SJCRH30 (cell line): Measurements from ENCODE around the gene ZSWIM9. TPM values are rescaled to one million over a fixed set of nuclear protein-coding genes. Genes with fewer than 3 reads are reported as not detected.

Experiments used
- DNase-seq, 2 experiments: peaks; one replicate each; pipeline ENCODE4 v3.0.0-alpha.2; 2015 to 2020
- H3K27ac ChIP-seq: fragments of 250-450 bp; sonication (Bioruptor Pico); 2 replicates; pipeline ENCODE4 v1.5.1; 2020; ENCODE audit warnings: mild to moderate bottlenecking, moderate library complexity
- H3K27me3 ChIP-seq: fragments of 250-450 bp; sonication (Bioruptor Pico); 2 replicates; pipeline ENCODE4 v1.5.1; 2020; ENCODE audit warnings: mild to moderate bottlenecking, moderate library complexity
- H3K36me3 ChIP-seq: fragments of 250-450 bp; sonication (Bioruptor Pico); 2 replicates; pipeline ENCODE4 v1.5.1; 2020; ENCODE audit warnings: mild to moderate bottlenecking, moderate library complexity
- H3K4me1 ChIP-seq: fragments of 250-450 bp; sonication (Bioruptor Pico); 2 replicates; pipeline ENCODE4 v1.5.1; 2020; ENCODE audit warnings: mild to moderate bottlenecking, moderate library complexity
- H3K4me3 ChIP-seq: fragments of 250-450 bp; sonication (Bioruptor Pico); 2 replicates; pipeline ENCODE4 v1.5.1; 2020; ENCODE audit warnings: mild to moderate bottlenecking, moderate library complexity
- H3K9me3 ChIP-seq: fragments of 250-450 bp; sonication (Bioruptor Pico); replicated peaks from 2 replicates; pipeline ENCODE4 v1.5.1; 2020; ENCODE audit warnings: mild to moderate bottlenecking, moderate library complexity
- total RNA-seq: library from RNA; depleted of rRNA; stranded (reverse); fragments of >200 nt; shearing (Covaris generic); gene quantifications from 2 replicates; pipeline ENCODE4 v1.2.3, GENCODE V29; 2014

ZSWIM9 gene
- total RNA-seq, 1 experiment from 2014 or later, result 1.1 TPM

- H3K36me3 ChIP-seq, result no peaks in the 10 kb centered on the region; the same call in 1 of the 2 replicates
- peak; percentile 81 to 82 for DNase-seq
- H3K4me1 ChIP-seq, result no peaks in the 10 kb centered on the region
- no peak overlapping the region; the same call in 1 of the 2 replicates for H3K4me3 ChIP-seq
- no peak overlapping the region for H3K27ac ChIP-seq
- no peaks in the 10 kb centered on the region for H3K27me3 ChIP-seq
- no peaks in the 10 kb centered on the region for H3K9me3 ChIP-seq
Observed at GRCh38 chr19:48190288-48190884, 19.9 kb downstream of the ZSWIM9 start.

DNA sequence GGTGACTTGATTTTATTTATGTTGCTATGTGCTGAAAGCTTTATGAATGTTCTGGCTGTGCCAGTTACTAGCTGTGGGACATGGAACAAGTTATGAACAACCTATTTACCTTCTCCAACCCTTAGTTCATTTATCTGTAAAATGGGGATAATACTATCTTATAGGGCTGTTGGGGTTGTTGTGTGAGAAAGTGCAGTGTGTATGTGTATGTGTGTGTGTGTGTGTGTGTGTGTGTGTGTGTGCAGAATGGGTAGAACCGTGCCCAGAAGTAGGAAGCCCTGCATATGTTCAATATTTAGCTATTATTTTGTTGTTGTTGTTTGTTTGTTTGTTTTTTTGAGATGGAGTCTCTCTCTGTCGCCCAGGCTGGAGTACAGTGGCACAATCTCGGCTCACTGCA is 20.4 kb downstream of the ZSWIM9 start:
- Histone ChIP-seq H3K9me3 (no peaks in the 10 kb centered on the region), H3K27ac (no peak overlapping the region), H3K36me3 (no peaks in the 10 kb centered on the region; the same call in 1 of the 2 replicates), H3K27me3 (no peaks in the 10 kb centered on the region), H3K4me3 (no peak overlapping the region; the same call in 1 of the 2 replicates), H3K4me1 (no peaks in the 10 kb centered on the region)
- DNase-seq, result no peak

DNA sequence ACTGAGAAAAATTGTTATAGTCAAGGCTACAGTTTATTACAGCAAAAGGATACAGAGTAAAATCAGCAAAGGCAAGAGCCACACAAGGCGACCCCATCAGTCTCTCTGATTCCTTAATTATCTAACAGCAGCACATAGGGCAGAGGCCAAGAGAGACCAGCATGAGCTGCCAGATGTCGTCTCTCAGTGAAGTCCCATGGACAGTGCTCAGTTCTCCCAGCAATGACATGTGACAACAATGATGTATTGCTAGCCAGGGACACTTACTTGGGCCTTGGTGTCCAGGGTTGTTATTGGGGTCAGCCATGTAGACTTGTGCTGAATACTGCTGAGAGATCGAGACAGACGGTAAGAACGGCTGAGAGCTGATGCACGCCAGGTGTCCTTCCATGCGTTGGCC is 22.3 kb downstream of the ZSWIM9 start:
- DNase-seq, result no peak
- H3K36me3 ChIP-seq, result no peaks in the 10 kb centered on the region; the same call in 1 of the 2 replicates
- no peaks in the 10 kb centered on the region for H3K9me3 ChIP-seq
- no peak overlapping the region for H3K27ac ChIP-seq
- H3K27me3 ChIP-seq, result no peaks in the 10 kb centered on the region
- no peaks in the 10 kb centered on the region for H3K4me1 ChIP-seq
- H3K4me3 ChIP-seq, result no peak overlapping the region

DNA sequence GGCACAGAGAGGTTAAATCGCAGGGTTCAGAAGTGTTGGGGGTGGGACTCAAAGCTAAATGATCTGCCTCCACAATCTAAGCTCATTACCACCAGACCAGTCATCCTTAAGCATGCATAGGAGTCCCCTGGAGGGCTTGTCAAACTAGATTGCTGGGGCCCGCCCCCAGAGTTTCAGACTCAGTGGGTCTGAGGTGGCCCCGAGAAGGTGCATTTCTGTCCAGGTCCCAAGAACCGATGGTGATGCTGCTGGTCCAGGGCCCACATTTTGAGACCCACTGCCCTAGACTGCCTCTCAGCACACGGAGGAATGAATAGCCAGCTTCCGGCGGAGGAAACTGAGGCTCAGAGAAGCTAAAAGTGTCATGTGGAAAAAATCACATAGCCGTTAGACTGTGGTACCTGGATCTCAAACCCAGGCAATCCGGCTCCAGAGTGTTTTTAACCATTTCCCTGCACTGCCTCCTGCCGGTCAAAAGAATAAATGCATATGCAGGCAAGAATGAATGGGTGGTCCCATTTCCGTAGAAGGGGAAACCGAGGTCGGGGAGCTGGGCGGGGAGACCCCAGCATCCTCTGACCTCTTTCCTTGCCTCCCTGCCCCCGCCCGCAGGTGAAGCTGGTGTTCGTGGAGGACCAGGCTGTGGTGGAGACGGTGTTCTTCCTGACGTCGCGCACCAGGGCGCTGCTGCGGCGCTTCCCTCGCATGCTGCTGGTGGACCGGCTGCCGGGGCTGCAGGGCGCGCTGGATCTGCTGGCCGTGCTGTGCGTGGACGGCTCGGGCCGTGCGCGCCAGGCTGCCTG is 23.8 kb downstream of the ZSWIM9 start:
- no peaks in the 10 kb centered on the region; the same call in 1 of the 2 replicates for H3K36me3 ChIP-seq
- H3K9me3 ChIP-seq, result no peaks in the 10 kb centered on the region
- no peak overlapping the region for H3K4me3 ChIP-seq
- no peaks in the 10 kb centered on the region for H3K4me1 ChIP-seq
- no peaks in the 10 kb centered on the region for H3K27me3 ChIP-seq
- H3K27ac ChIP-seq, result no peak overlapping the region
- DNase-seq, result no peak

DNA sequence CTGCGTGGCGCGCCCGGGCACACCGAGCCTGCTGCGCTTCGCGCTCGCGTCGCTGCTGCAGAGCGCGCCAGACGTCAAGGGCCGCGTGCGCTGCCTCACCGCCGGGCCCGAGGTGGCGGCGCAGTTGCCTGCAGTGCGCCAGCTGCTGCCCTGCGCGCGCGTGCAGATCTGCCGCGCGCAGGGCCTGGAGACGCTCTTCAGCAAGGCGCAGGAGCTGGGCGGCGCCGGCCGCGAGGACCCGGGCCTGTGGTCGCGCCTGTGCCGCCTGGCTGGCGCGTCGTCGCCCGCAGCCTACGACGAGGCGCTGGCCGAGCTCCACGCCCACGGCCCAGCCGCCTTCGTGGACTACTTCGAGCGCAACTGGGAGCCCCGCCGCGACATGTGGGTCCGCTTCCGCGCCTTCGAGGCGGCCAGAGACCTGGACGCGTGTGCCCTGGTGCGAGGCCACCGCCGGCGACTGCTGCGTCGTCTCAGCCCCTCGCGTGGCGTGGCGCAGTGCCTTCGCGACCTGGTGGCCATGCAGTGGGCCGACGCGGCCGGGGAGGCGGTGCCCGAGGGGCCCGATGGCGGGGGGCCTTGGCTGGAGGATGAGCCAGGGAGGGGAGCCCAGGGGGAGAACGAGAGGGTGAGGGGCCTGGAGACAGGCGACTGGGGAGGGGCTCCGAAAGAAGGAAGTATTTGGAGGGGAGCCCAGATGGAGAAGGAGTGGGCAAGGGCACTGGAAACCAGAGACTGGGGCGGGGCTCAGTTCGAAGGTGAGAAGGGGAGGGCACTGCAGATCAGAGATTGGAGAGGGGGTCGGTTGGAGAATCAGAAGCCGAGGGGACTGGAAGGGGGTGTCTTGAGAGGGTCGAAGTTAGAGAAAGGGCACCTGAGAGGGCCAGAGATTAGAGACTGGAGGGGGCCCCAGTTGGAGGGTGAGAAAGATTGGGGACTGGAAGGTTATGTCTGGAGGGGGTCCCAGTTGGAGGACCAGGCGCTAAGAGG is 24.7 kb downstream of the ZSWIM9 start:
- no peak overlapping the region for H3K4me3 ChIP-seq
- H3K36me3 ChIP-seq, result no peaks in the 10 kb centered on the region
- H3K9me3 ChIP-seq, result no peaks in the 10 kb centered on the region
- H3K27ac ChIP-seq, result no peak overlapping the region
- DNase-seq, result no peak
- H3K27me3 ChIP-seq, result no peaks in the 10 kb centered on the region
- no peaks in the 10 kb centered on the region for H3K4me1 ChIP-seq

DNA sequence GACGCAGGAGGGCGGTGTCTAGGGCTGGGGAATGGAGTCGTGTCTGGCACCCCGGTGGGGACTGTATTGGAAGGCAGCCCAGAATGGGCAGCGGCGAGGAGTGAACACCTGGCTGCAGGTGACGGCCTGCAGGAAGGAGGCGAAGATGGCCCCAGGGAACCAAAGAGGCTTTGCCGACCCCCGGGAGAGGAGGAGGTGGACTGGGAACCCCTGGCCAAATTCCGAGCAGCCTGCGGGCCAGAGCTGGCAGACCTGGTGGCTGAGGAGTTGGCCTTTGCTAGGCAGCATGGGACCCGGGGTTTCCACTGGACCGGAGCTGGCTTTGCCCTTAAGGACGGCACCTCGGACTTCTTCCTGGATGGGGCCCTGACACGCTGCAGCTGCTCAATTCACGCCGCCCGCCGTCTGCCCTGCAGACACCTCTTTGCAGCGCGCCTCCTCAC is 25.9 kb downstream of the ZSWIM9 start:
- DNase-seq, result no peak
- H3K4me3 ChIP-seq, result no peak overlapping the region
- no peaks in the 10 kb centered on the region for H3K36me3 ChIP-seq
- no peaks in the 10 kb centered on the region for H3K4me1 ChIP-seq
- no peaks in the 10 kb centered on the region for H3K27me3 ChIP-seq
- H3K9me3 ChIP-seq, result no peaks in the 10 kb centered on the region
- no peak overlapping the region for H3K27ac ChIP-seq

- no peak for DNase-seq
- H3K9me3 ChIP-seq, result no peaks in the 10 kb centered on the region
- H3K27ac ChIP-seq, result no peak overlapping the region
- H3K4me3 ChIP-seq, result no peak overlapping the region
- H3K36me3 ChIP-seq, result no peaks in the 10 kb centered on the region
- no peaks in the 10 kb centered on the region for H3K27me3 ChIP-seq
- no peaks in the 10 kb centered on the region for H3K4me1 ChIP-seq
Observed at GRCh38 chr19:48196933-48197665, 26.6 kb downstream of the ZSWIM9 start.

- Histone ChIP-seq H3K4me3 (peak overlapping the region; percentile 64), H3K9me3 (no peaks in the 10 kb centered on the region), H3K27ac (peak overlapping the region; percentile 7; the same call in 1 of the 2 replicates), H3K4me1 (no peaks in the 10 kb centered on the region), H3K27me3 (no peaks in the 10 kb centered on the region), H3K36me3 (peaks cover 2% of the 10 kb centered on the region; the same call in 1 of the 2 replicates)
- no peak for DNase-seq
Observed at GRCh38 chr19:48203222-48203793, 32.8 kb downstream of the ZSWIM9 start.

- H3K36me3 ChIP-seq, result peaks cover 2% of the 10 kb centered on the region; the same call in 1 of the 2 replicates
- H3K27me3 ChIP-seq, result no peaks in the 10 kb centered on the region
- H3K9me3 ChIP-seq, result no peaks in the 10 kb centered on the region
- peak overlapping the region; percentile 64 for H3K4me3 ChIP-seq
- no peaks in the 10 kb centered on the region for H3K4me1 ChIP-seq
- DNase-seq, result peak; percentile 98
- H3K27ac ChIP-seq, result peak overlapping the region; percentile 17
Observed at GRCh38 chr19:48203794-48204628, 33.5 kb downstream of the ZSWIM9 start.

DNA sequence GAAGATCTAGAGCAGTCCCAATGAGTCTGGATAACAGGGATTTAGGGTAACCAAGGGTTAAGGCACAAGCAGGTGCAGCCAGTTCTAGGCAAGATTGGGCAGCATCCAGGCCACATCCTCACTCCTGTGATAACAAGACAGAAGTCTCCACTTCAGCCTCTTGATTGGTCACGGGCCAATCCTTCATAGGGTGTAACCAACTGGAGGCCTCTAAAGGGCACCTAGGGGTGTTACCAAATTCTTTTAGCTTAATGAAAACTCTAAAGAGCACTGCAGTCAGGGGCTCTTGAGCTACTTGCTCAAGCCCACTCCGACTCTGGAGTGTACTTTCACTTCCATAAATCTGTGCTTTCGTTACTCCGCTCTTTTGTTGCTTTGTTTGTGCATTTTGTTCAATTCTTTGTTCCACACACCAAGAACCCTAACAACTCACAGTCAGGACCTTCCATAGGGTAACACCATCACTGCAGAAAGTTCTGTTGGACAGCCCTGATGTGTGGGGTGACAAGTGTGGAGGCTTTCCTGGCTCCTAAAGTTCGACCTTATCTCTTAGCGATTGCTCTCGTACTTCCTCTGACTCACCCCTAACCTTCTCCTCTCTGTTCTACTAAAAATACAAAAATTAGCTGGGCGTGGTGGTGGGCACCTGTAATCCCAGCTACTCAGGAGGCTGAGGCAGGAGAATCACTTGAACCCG is 36.1 kb downstream of the ZSWIM9 start:
- Histone ChIP-seq H3K4me1 (no peaks in the 10 kb centered on the region), H3K27ac (no peak overlapping the region), H3K27me3 (no peaks in the 10 kb centered on the region), H3K4me3 (no peak overlapping the region), H3K9me3 (no peaks in the 10 kb centered on the region), H3K36me3 (peaks cover 2% of the 10 kb centered on the region; the same call in 1 of the 2 replicates)
- peak; percentile 29 to 40 for DNase-seq

- no peaks in the 10 kb centered on the region for H3K9me3 ChIP-seq
- H3K27ac ChIP-seq, result no peak overlapping the region
- no peak for DNase-seq
- no peaks in the 10 kb centered on the region for H3K4me1 ChIP-seq
- peaks cover 2% of the 10 kb centered on the region; the same call in 1 of the 2 replicates for H3K36me3 ChIP-seq
- H3K4me3 ChIP-seq, result no peak overlapping the region
- H3K27me3 ChIP-seq, result no peaks in the 10 kb centered on the region
Observed at GRCh38 chr19:48210005-48210404, 39.5 kb downstream of the ZSWIM9 start.

DNA sequence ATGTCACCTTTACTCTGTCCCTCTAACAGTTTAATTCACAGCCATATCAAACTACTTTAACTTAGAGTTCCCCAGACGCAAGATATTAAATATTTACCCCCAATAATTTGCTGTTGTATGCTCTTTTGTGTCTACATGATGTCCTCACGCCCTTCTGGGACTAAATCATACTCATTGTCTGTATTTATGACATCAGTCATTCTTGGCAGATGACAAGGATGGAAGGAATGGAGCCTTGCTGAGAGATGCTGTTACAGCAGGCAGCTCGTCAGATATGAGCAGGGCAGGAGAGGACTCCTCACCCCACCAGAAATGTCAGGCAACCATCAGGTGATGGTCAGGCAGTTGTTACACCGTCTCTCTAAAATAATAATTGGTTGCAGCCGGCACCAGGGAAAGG is 43.5 kb downstream of the ZSWIM9 start:
- DNase-seq, result no peak
- H3K4me3 ChIP-seq, result no peak overlapping the region
- no peaks in the 10 kb centered on the region; the same call in 1 of the 2 replicates for H3K36me3 ChIP-seq

More for the DNA sequence above, 43.5 kb downstream of the ZSWIM9 start:
- Histone ChIP-seq H3K9me3 (no peaks in the 10 kb centered on the region), H3K4me1 (no peaks in the 10 kb centered on the region), H3K27me3 (no peaks in the 10 kb centered on the region), H3K27ac (no peak overlapping the region)
